ENCODE results near the gene PANK4.
A peak's percentile ranks its signal among the peaks of the same experiment; 100 is the strongest.

PANK4 gene

DNA sequence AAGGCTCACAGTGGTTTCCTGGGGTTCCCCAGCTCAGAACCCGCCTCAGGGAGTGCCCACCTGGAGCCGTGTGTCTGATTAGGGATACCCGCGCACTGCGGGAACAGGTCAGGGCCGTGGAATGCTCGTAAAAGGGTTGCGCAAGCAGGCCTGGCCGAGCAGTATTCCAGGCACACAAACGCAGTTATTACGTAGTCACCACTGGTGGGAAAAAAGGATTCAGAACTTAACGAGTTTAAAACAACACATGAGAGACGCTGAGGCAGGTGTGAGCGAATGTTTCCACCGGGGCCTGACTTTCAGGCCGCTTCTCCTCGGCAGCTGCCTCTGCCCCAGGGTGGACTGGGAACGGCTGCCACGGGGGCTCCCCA is 32.1 kb downstream of the PANK4 start:
- DNase-seq, result no peak

DNA sequence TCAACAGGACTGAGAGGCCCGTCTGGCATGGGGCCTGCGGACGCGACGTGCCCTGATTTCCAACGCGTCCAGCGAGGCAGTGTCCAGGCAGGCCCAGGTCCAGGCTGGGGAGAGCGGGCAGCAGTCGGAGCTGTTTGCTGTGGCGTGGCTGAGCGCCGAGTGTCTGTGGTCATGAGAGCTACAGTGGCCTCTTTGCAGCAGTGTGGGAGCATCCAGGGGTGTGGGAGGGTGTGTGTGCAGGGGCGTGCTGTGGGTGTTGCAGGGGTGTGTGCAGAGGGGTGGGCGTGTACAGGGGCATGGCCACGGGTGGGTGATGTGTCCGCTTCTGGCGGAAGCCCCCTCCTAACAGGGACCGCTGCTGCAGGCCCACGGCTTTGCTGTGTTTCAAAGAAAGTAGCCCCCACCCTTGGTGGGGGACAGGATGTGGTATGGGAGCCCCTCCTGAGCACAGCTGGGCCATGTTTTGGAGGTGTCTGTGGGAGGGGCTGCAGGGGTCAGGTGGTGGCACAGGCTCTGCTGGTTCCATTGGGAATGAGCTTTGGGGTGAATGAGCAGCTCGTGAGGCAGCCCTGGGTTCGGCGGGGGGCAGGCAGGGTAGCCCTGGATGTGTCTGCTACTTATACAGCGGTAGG is 32.6 kb downstream of the PANK4 start:
- no peak for DNase-seq

DNA sequence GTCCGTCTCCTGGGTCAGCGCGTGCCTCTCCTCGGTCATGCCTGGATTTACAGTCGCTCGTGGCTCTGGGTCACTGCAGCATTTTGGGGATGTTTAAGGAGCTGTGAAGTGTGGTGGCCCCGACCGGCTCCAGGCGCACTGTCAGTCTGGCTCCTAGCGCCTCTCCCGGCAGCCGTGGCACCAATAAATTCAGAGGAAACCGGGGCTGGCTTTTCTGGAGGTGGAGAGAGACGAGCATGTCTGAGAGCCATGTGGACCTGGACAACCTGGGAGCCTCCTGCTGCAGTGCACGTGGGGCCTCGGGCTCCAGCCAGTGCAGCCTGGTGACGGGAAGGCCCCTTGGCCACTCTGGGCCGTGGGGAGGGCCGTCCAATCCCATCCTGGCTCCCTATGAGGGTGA is 33.2 kb downstream of the PANK4 start:
- DNase-seq, result no peak

DNA sequence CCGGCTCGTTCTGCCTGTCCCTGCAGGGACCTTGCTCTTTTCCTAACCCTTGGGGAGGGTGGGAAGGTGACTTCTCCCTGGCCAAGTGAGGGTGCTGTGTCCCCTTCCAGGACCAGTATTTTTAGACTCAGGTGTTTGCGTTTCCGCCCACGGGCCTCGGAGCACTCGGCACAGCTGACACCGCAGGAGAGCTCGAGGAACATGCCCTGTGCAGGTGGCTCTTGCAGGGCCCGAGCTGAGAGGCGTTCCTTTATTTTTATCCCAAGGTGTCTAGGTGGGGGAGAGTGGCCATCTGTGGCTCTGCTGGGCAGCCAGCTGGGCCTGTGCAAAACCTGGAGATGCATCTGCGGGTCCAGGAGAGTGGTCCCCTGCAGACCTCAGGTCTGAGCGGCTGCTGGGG is 34.3 kb downstream of the PANK4 start:
- no peak for DNase-seq

DNA sequence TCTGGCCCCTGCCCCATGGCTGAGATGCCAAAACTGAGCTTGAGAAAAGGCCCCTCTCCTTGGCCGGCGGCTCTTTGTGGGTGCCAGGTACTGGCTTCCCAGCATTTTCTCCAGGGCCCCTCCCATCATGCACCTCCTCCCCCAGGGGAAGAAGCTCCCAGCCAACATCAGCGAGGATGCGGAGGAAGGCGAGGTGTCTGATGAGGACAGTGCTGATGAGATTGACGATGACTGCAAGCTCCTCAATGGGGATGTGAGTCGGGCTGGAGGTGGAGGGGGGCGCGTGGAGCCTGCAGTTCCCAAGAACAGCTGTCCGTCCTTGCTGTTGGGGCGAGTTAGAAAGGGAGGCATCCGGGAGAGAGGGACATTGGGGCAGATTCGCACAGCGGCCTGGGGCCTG is 36.8 kb downstream of the PANK4 start:
- no peak for DNase-seq

DNA sequence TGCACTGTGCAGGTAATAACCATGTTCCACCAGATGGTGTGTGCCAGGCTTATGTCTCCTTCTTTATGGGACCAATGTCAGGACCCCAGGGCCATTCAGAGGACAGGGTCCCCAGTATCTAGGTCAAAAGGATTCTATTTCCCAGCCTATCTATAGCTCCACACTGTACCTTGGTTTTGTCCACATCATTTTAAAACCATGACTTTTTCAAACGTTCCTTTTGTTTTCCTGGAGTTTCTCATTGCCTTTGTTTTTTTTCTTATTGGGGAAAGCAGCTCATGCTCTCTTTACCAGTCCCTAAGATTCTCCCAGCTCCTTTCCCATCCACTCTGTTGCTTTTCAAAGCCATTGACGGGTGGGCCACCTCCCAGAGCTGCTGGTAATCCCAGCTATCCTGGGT is 37.7 kb downstream of the PANK4 start:
- no peak for DNase-seq

DNA sequence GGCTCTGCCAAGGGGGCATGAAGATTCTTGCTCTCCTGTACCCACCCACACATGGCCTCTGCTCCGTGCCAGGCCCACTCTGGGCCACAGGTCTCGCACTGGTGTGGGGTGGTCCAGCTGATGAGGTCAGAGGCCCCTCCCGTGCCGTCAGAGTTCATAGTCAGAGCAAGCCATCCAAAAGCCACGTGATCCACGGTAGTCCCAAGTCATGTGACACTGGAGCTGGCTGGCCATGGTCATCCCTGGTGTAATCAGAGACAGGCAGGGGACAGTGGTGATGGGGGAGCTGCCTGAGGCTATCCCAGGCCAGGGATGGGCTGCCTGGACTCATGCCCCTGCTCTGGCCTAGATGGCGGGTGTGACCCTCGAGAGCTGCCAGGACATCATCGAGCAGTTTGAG is 39.8 kb downstream of the PANK4 start:
- no peak for DNase-seq

DNA sequence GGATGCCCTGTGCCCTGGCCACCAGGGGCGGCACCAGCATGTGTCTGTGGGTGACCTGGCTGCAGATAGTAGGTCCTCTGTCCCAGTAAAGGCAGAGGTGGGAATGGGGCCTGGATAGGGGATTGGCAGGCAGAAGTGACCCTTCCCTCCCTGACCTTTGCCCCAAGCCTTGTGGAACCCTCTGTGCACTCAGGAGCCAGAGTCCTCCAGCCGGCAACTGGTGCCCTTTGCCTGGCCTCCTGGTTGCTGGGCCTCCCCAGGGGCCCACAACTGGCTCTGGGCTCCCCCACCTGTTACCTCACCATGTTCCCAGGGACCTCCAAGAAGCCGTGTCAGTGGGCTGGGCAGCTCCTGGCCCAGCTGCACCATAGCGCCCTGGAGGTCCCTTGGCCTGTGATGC is 40.4 kb downstream of the PANK4 start:
- DNase-seq, result no peak

DNA sequence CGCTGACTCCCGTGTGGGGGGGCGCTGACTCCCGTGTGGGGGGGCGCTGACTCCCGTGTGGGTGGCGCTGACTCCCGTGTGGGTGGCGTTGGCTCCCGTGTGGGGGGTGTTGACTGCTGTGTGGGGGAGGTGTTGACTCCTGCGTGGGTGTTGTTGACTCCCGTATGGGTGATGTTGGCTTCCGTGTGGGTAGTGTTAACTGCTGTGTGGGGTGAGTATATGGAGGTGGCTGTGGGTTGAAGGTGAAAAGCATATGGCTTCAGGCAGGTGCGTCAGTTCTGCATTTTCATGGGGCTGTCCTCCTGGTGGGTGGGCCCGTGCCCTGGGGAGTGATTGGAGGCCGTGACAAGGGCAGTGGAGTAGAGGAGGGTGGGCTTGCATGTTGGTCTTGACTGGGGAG is 42.4 kb downstream of the PANK4 start:
- no peak for DNase-seq

DNA sequence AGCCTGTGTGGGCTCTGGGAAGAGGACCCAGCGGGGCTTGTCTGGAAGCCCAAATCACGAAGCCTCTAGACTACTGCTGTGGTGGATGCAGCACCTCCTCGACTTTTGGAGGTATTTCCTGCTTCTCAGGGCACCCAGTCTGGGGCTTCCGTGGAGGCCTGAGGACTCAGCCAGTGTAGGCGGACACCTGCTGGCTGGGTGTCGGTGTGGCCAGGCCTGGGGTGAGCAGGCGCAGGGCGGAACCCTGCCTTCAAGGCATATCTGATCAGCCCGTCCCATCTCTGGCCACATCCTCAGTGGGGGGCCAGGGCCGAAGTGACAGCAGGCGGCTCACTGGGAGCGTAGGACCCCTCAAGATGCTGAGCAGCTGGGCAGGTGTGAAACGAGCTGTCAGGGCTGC is 43.4 kb downstream of the PANK4 start:
- DNase-seq, result no peak

DNA sequence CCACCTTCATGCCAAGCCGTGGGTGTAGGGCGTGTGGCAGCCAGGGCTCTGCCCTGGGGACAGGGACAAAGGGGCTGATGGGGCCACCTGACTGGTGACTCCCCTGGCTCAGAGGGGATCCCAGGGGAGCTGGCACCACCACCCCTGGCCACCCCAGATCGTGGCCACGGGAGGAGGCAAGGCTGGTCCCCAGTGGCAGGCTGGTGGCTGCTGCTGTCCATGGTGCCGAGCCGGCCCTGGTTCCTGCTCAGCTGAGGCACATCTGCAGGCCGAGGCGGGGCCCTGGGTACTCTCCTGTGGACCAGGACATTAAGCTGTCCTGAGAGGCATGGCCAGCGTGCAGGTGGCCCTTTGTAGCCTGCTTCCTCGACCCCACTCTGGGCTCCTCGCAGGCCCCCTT is 43.8 kb downstream of the PANK4 start:
- no peak for DNase-seq

DNA sequence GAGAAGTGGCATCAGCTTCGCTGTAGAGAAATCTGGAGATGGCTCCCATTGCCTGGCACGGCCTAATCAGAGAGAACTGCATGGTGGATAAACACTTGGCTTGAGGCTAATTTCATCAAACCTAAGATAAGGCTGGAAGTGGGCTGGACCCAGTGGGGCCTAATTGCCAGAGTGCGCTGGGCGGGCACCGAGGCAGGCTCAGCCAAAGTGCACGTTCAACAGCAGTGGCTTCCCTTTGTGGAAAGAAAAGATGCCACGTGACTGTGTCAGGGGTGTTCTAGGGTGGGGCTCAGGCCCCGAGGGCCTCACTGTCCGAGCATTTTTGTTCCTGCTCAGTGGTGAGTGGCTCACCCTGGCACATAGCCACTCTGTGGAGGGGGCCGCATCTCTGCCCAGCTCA is 44.5 kb downstream of the PANK4 start:
- DNase-seq, result no peak

DNA sequence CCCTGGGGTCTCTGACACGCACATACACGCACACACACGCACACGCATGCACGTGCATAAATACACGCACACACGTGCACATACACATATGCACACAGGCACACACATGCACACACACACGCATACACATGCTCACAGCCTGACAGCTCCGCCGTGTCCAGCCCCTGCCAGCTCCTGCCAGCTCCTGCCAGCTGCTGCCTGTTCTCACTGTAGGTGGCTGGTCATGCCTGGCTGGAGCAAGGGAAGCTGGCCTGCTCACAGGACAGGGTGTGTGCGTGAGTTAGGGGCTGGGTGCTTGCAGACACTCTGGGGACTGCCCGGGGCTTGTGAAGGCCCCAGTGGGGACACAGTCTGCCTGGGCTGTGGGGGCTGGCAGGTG is 45.4 kb downstream of the PANK4 start:
- DNase-seq, result peak in 1 of 2 experiments; percentile 70

DNA sequence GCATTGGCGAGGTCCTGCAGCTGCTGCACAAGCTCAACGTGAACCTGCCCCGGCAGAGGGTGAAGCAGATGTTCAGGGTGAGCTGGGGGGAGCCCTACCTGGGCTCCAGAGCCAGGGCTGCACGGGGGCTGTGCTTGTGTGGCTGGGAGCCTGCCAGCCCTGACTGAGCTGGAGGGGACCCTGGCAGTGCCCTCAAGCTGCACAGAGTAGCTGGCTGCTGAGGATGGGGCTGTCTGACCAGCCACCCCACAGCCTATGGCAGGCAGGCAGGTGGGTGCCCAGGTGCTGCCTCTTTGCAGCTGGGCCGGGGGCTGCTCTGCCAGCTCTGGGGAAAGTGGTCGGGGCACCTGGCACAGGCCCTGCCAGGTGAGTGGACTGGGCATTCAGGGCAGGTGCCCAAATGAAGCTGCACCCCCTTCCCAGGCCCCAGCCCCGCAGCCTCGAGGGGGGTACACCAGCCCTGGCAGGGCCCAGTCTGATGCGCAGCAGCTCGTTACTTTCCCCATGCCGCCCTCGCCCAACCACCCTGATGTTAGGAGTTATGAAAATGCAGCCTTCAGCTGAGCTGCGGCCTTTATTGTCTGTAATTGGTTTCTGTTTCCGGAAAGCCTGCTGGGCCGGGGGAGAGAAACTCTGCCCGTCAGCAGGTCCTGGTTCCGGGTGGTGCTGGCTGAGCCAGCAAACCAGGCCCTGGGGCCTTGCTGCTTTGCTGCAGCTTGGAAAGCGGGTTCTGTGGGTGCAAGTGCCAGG is 46.0 kb downstream of the PANK4 start:
- no peak for DNase-seq

DNA sequence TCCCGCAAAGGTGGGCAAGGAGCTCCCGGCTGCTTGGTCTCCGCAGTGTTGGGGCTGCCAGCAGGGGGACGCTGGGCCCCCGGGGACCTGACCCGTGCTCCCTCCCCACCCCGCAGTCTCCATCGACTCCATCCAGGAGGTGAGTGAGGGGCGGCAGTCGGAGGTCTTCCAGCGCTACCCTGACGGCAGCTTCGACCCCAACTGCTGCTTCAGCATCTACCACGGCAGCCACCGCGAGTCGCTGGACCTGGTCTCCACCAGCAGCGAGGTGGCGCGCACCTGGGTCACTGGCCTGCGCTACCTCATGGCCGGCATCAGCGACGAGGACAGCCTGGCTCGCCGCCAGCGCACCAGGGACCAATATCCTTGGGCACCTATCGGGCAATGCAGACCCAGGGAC is 46.8 kb downstream of the PANK4 start:
- no peak for DNase-seq

DNA sequence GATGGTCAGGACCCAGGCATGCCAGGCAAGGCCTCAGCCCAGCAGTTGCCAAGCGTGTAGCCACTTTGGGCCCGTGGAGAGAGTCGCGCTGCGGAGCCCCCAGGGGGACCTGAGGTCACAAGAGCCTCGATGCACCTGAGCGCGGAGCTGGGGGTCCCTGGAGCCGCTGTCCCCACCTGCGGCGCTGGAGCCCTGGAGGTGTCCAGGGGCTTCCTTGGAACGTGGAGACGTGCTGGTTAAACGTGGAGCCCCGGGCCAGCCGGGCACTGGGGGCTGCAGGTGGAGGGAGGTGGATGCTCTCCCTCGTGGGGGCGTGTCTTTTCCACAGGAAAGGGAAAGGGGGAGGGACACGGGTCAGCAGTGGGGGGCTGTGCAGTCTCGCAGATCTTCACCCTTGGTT is 47.2 kb downstream of the PANK4 start:
- DNase-seq, result no peak

DNA sequence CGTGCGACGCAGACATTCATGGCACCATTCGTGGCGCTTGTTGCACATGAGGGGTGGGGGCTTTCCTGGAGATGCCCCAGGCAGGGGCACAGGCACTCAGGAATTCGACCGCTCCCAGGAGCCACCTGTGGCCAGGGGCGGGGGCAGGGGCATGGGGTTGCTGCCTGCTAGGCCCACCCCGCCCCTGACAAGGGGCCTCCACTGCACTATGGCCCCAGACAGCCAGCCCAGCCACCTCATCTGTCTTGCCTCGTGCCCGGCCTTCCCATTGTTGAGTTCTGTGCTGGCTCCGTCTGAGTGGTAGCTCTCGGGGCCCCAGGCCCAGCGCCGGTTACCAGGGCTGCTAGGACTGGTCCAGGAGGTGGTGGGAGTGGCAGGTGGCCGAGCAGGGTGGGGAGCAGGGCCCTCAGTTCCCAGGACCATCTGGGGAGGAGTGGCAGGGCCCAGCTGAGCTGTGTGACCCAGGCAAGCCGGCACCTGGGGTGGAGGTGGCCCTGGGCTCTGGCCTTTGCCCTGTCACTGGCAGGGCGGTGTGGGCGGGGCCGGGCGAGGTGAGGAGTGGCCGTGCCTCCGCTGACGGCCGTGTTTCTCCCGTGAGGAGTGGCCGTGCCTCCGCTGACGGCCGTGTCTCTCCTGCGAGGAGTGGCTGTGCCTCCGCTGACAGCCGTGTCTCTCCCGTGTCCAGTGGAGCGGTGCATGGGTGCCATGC is 48.5 kb downstream of the PANK4 start:
- no peak for DNase-seq

DNA sequence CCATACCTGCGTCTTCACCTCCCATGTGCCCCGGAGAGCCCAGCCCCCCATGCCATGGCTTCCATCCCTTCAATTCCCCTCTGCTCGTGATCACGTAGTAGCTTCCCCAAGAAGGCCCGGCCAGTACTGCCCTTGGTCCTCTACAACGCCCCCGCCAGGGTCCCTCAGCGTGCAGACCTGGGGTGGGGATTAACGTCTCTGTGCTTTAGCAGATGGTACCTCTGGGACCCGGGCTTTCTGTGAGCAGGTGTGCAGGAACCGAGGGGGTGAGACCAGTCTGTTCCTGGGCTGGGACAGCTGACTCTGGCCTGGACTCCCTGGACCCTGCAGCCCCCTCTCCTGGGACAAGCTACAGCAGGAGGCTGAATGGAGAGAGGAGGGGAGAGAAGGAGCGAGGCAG is 49.1 kb downstream of the PANK4 start:
- DNase-seq, result no peak

DNA sequence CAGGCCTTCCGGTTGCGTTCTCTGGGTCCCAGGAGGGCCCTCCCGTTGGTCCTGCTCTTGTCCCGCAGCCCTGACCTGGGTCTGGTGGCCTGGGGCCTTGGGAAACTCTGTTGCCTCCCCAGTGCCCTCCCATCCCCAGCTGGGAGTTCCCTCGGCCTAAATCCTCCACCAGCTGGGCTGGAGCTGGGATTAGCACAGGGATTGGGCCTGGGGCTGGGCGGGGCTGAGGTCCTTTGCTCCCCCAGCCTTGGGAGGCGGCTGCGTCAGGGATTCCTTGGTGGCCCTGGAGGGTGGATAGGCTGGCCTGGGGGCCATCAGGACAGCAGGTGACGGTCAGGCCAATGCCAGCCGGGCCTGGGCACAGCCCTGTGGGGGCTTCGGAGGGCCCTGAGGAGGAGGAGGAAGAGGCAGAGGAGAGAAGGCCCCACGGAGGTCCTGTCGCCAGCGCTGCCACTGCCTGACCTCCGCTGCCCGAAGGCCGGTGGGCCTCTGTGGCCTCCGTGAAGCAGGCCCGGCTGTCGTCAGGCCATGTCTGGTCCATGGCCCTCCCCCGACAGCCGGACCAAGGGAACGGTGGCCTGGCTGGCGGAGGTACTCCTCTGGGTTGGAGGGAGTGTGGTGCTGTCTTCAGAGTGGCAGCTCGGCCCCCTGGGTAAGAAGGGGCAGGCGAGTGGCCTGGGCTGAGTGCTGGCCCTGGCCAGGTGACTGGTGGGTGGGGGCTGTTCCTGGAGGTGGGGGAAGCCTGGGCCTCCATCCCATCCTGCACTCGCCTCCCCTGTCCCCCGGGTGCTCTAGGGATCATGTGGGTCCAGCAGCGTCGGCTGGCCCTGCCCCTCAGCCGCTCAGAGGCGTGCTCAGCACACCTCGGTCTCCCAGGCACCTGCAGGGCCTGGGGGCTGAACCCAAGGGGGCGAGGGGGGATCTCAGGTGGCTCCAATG is 50.1 kb downstream of the PANK4 start, which contains the start of gene PLCH2:
Gene PLCH2 (plus strand): TSS at position 229 of the 939 bp plus-strand sequence. CDS start 300 bp downstream, at position 529.
- no peak for DNase-seq

DNA sequence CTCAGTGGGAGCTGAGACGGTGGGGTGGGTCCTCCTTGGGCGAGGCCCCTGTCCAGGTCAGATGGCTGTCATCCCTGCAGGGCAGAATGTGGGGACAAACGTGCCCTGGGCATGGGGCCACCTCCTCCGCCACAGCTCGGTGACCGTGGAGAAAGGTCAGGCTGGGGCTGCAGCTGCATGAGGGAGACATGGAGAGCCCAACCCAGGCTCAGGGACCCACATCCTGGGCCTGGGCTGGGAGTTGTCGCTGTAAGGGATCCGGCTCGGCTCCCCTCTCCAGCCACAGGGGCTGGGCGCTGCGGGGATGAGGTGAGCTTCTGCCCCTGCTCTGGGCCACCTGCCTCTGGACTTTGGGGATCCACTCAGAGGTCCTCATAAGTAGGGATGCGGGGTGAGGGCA is 50.8 kb downstream of the PANK4 start:
- no peak for DNase-seq

DNA sequence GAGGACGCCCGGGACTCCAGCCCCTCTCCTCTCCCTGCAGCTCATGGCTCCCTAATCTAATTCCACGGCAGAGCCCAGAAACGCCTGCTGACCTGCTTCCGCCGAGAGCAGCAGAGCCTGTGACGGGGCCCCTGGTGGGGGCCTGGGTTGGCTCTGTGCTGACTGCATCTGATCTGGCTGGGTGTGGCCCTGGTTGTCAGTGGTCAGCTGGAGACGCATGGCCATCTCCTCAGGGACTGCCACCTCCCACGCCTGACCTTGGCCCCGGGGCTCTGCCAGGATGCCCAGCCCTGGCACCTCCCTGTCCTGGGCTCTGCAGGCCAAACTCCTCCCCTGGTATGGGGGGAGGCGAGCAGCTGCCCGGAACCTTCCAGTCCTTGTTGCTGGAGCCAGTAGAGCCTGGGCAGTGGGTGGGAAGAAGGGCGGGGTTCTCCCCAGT is 51.4 kb downstream of the PANK4 start:
- DNase-seq, result no peak

DNA sequence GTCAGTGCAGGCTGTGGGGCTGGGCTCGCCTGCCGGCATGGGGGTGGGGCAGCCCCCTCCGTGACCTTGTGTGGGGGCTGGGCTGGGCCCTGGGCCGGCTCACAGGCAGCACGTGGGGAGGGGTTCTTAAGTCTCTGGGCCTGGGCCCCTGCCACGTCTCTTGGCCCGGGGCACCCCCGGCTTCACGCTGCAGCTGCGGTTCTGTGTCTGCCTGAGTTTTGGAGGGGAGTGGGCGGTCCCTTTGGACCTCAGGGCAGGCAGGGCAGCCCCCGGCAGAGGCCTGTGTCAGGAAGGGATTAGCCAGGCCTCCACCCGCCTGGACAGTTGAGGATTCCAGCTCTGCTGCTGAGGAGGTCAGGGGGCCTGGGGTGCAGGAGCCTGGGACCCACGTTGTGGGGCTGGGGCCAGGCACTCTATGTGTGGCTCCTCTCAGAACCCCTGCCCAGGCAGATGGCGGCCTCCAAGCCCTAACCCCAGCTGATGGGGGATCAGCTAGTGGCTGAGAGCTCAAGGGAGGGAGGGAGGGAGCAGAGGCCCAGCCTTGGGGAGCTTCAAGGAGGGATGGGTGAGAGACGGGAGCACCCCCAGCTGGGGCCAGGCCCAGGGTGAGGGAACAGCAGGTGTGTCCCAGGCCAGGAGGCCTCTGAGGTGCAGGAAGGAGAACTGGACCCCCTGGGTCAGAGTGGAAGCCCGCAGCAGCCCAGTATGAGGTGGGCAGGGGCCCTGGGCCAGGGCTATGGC is 52.1 kb downstream of the PANK4 start:
- no peak for DNase-seq

All from NCI-H446 (cell line).